WTC11 (cell line): Measurements from ENCODE around the gene ABTB2.

ENCODE experiments used
- CBFB ChIP-seq: sonication (generic); formaldehyde crosslinking; IDR thresholded peaks from 2 replicates; pipeline ENCODE4 v1.8.1; 2022; ENCODE audit warnings: mild to moderate bottlenecking, low read depth, missing genetic modification reagents
- ETV6 ChIP-seq: sonication (generic); formaldehyde crosslinking; IDR thresholded peaks from 2 replicates; pipeline ENCODE4 v1.8.1; 2022; ENCODE audit warnings: mild to moderate bottlenecking, missing genetic modification reagents
- JUN ChIP-seq: sonication (generic); formaldehyde crosslinking; IDR thresholded peaks from 2 replicates; pipeline ENCODE4 v1.8.0; 2023; ENCODE audit warnings: mild to moderate bottlenecking, missing genetic modification reagents
- KAT7 ChIP-seq: sonication (generic); formaldehyde crosslinking; IDR thresholded peaks from 2 replicates; pipeline ENCODE4 v1.8.1; 2023; ENCODE audit warnings: missing genetic modification reagents, mild to moderate bottlenecking, borderline replicate concordance
- MAX ChIP-seq: sonication (generic); formaldehyde crosslinking; IDR thresholded peaks from 2 replicates; pipeline ENCODE4 v1.8.0; 2022; ENCODE audit warnings: mild to moderate bottlenecking, missing genetic modification reagents
- NFYB ChIP-seq: sonication (generic); formaldehyde crosslinking; conservative IDR thresholded peaks from 2 replicates; pipeline ENCODE4 v1.8.0; 2022; ENCODE audit warnings: low read depth, missing genetic modification reagents
- SP1 ChIP-seq: sonication (generic); formaldehyde crosslinking; conservative IDR thresholded peaks from 2 replicates; pipeline ENCODE4 v1.8.1; 2022; ENCODE audit warnings: missing genetic modification reagents
- USF1 ChIP-seq: sonication (generic); formaldehyde crosslinking; IDR thresholded peaks from 2 replicates; pipeline ENCODE4 v1.8.0; 2022; ENCODE audit warnings: mild to moderate bottlenecking, missing genetic modification reagents
- ZNF423 ChIP-seq: fragments of 250-450 bp; sonication (Bioruptor Pico); IDR thresholded peaks from 2 replicates; pipeline ENCODE4 v2.1.2; 2022; ENCODE audit warnings: mild to moderate bottlenecking, moderate library complexity
- TF ChIP-seq, protein P1 (sequence below): fragments of 200-600 bp; IDR thresholded peaks from 2 replicates; pipeline ENCODE4 v1.8.0; 2022; ENCODE audit warnings: antibody characterized with exemption
- TF ChIP-seq, protein P2 (sequence below): fragments of 250-450 bp; sonication (Bioruptor Pico); IDR thresholded peaks from 2 replicates; pipeline ENCODE4 v1.9.0; 2021; ENCODE audit warnings: moderate library complexity, mild to moderate bottlenecking, inconsistent platforms, borderline replicate concordance

- TF ChIP-seq, protein P1, sequence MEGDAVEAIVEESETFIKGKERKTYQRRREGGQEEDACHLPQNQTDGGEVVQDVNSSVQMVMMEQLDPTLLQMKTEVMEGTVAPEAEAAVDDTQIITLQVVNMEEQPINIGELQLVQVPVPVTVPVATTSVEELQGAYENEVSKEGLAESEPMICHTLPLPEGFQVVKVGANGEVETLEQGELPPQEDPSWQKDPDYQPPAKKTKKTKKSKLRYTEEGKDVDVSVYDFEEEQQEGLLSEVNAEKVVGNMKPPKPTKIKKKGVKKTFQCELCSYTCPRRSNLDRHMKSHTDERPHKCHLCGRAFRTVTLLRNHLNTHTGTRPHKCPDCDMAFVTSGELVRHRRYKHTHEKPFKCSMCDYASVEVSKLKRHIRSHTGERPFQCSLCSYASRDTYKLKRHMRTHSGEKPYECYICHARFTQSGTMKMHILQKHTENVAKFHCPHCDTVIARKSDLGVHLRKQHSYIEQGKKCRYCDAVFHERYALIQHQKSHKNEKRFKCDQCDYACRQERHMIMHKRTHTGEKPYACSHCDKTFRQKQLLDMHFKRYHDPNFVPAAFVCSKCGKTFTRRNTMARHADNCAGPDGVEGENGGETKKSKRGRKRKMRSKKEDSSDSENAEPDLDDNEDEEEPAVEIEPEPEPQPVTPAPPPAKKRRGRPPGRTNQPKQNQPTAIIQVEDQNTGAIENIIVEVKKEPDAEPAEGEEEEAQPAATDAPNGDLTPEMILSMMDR = no peak
- TF ChIP-seq, protein P2, sequence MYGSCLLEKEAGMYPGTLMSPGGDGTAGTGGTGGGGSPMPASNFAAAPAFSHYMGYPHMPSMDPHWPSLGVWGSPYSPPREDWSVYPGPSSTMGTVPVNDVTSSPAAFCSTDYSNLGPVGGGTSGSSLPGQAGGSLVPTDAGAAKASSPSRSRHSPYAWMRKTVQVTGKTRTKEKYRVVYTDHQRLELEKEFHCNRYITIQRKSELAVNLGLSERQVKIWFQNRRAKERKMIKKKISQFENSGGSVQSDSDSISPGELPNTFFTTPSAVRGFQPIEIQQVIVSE = no peak
- no peak for TF ChIP-seq SP1 (CRISPR knock-in tag)
- TF ChIP-seq ZNF423 (CRISPR knock-in tag) = no peak
- TF ChIP-seq MAX (CRISPR knock-in tag) = no peak
- TF ChIP-seq JUN = no peak
- TF ChIP-seq CBFB = no peak
- no peak for TF ChIP-seq KAT7 (CRISPR knock-in tag)
- no peak for TF ChIP-seq NFYB (CRISPR knock-in tag)
- no peak for TF ChIP-seq USF1
- no peak for TF ChIP-seq ETV6 (CRISPR knock-in tag)
Measured at GRCh38 chr11:34353881-34354280, 3.9 kb downstream of the ABTB2 start.
